Kidney (tissue), 14 donors: ENCODE measurements around the gene BCOR. TPM values are rescaled to one million over a fixed set of nuclear protein-coding genes. Genes with fewer than 3 reads are reported as not detected.

Experiments
- DNase-seq, 5 donors: peaks; one replicate each; pipeline ENCODE4 v3.0.0-alpha.2; 2013 to 2020
- FAIRE-seq: peaks from 2 replicates; lab custom pipeline; 2012; peaks lifted over from hg19 to GRCh38; lab: Jason Lieb, UNC
- H3K27ac ChIP-seq, 2 donors: one replicate each; pipeline ENCODE4 v1.7.0; 2013; ENCODE audit warnings: low read depth in 2 of 2, low read length in 2 of 2, inconsistent platforms in 1 of 2
- H3K27me3 ChIP-seq: one replicate; pipeline ENCODE4 v1.7.1; 2013; ENCODE audit warnings: low read length, inconsistent platforms; ENCODE audit not compliant: control insufficient read depth, insufficient read depth
- H3K36me3 ChIP-seq, 3 donors: one replicate each; pipeline versions ENCODE4 v1.7.0 to v1.7.1; 2013; ENCODE audit warnings: low read length in 3 of 3, control low read depth in 1 of 3, inconsistent platforms in 1 of 3; ENCODE audit not compliant: insufficient read depth in 3 of 3, control insufficient read depth in 2 of 3
- H3K4me1 ChIP-seq, 3 donors: one replicate each; pipeline versions ENCODE4 v1.7.0 to v1.7.1; 2013; ENCODE audit warnings: low read length in 3 of 3, inconsistent platforms in 1 of 3, low read depth in 1 of 3; ENCODE audit not compliant: control insufficient read depth in 2 of 3, insufficient read depth in 2 of 3
- H3K4me3 ChIP-seq, 3 donors: one replicate each; pipeline versions ENCODE4 v1.7.0 to v1.8.1; 2013; ENCODE audit warnings: low read length in 3 of 3, control low read depth in 1 of 3, inconsistent platforms in 1 of 3
- H3K9ac ChIP-seq, 3 donors: one replicate each; pipeline versions ENCODE4 v1.7.0 to v1.7.1; 2013; ENCODE audit warnings: low read length in 3 of 3, control low read depth in 1 of 3, inconsistent platforms in 1 of 3
- H3K9me3 ChIP-seq, 3 donors: one replicate each; pipeline versions ENCODE4 v1.7.0 to v1.7.1; 2013; ENCODE audit warnings: low read length in 3 of 3, control low read depth in 1 of 3, inconsistent platforms in 1 of 3; ENCODE audit not compliant: control insufficient read depth in 2 of 3, insufficient read depth in 1 of 3
- intact Hi-C: fragments of 100-400 bp; cut with DNase I; formaldehyde crosslinking; loops from one replicate; pipeline ENCODE4 v1.11.1; 2022
- polyA plus RNA-seq: library from polyadenylated mRNA; stranded (reverse); fragments of 350-450 nt; fragmentation: Illumina TruSeq; extraction: RNeasy Lipid Tissue Mini Kit (QIAGEN cat#74804); gene quantifications from one replicate; pipeline ENCODE4 v1.2.3, GENCODE V29; 2014; ENCODE audit warnings: low read depth, low replicate concordance; ENCODE audit not compliant: insufficient read depth
- total RNA-seq: library from RNA; stranded (reverse); fragmentation: NEBNext Ultra II Directional; extraction: Animal tissue kit (Norgen Biotek cat#: 25700); gene quantifications from one replicate; pipeline ENCODE4 v1.2.1, GENCODE V29; 2021
- TF ChIP-seq, protein P1 (sequence below): IDR thresholded peaks from 3 replicates; pipeline ENCODE4 v1.5.1; 2012; ENCODE audit warnings: mild to moderate bottlenecking, moderate library complexity, borderline replicate concordance; ENCODE audit not compliant: insufficient read depth; ENCODE audit errors: extremely low read depth
- donor health status: control.
- donor health status: control.
- donor health status: control.
- donor health status: control.
- donor health status: control.
- donor health status: DM: yes; HTN: yes; CAD: no.
- donor health status: Normal renal cell carcinoma (clear cell type).

BCOR gene
- total and polyA plus RNA-seq, 2 donors from 2014 or later, result 7.7 to 33.9 TPM

- intact Hi-C loops, result no loop called here
- FAIRE-seq, result no peak
- Histone ChIP-seq H3K4me3 (no peak overlapping the region), H3K4me1 (peaks cover 0 to 6% (median 0%) of the 10 kb centered on the region in 3 donors), H3K36me3 (peaks cover 2 to 16% (median 8%) of the 10 kb centered on the region in 3 donors), H3K9me3 (no peaks in the 10 kb centered on the region), H3K27ac (no peak overlapping the region), H3K27me3 (no peaks in the 10 kb centered on the region), H3K9ac (no peak overlapping the region)
- DNase-seq, result no peak
- TF ChIP-seq, protein P1, sequence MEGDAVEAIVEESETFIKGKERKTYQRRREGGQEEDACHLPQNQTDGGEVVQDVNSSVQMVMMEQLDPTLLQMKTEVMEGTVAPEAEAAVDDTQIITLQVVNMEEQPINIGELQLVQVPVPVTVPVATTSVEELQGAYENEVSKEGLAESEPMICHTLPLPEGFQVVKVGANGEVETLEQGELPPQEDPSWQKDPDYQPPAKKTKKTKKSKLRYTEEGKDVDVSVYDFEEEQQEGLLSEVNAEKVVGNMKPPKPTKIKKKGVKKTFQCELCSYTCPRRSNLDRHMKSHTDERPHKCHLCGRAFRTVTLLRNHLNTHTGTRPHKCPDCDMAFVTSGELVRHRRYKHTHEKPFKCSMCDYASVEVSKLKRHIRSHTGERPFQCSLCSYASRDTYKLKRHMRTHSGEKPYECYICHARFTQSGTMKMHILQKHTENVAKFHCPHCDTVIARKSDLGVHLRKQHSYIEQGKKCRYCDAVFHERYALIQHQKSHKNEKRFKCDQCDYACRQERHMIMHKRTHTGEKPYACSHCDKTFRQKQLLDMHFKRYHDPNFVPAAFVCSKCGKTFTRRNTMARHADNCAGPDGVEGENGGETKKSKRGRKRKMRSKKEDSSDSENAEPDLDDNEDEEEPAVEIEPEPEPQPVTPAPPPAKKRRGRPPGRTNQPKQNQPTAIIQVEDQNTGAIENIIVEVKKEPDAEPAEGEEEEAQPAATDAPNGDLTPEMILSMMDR, result no peak
Observed at GRCh38 chrX:40063555-40063954, 34.2 kb downstream of the BCOR start.

- Histone ChIP-seq H3K27me3 (no peaks in the 10 kb centered on the region), H3K9ac (no peak overlapping the region), H3K4me1 (peaks cover 0 to 6% (median 0%) of the 10 kb centered on the region in 3 donors), H3K9me3 (no peaks in the 10 kb centered on the region), H3K27ac (no peak overlapping the region), H3K4me3 (no peak overlapping the region), H3K36me3 (peaks cover under 1 to 16% (median 6%) of the 10 kb centered on the region in 3 donors)
- TF ChIP-seq, protein P1, result no peak
- FAIRE-seq, result no peak
- intact Hi-C loops, result no loop called here
- DNase-seq, result no peak
Observed at GRCh38 chrX:40062525-40063155, 35.1 kb downstream of the BCOR start.

DNA sequence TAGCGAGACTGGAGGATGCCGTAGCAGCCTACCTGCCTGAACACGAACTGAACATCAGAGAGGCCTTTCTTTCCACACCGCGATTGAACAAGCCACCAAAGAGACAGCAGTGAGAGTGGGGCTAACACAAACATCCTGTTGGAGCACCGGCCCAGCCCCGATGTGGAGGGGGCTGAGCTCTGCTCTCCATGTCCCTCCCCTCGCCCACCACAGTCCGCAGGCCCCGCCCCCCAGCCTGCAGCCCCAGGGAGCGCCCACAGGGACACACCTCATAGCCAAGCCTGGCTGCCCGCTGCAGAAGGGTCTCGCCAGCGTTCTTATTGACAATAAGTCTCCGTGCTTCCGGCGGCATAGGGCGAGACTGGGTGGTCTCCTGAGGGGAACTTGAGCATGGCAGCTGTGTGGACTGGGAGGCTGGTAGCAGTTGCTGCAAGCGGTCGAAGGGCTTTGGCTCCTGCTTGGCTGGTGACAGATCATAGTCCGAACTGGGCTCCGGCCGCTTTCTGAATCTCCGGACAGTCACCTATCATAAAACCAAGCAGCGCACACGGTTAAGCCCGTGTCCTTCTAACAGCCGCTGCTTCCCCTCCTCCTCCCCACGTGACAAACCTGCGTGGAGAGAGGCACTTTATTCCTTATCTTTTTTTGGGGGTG, 35.8 kb downstream of the BCOR start:
- TF ChIP-seq, protein P1, result no peak
- no peak for FAIRE-seq
- Histone ChIP-seq H3K27ac (no peak overlapping the region), H3K9me3 (no peaks in the 10 kb centered on the region), H3K36me3 (peaks cover 2 to 17% (median 6%) of the 10 kb centered on the region in 3 donors), H3K27me3 (no peaks in the 10 kb centered on the region), H3K4me3 (no peak overlapping the region), H3K4me1 (peaks cover 0 to 3% (median 0%) of the 10 kb centered on the region in 3 donors), H3K9ac (no peak overlapping the region)
- intact Hi-C loops, result no loop called here
- DNase-seq, result no peak
